Psoas muscle (tissue), 8 donors: ENCODE data around the gene PGM5. TPM values are rescaled to one million over a fixed set of nuclear protein-coding genes. Genes with fewer than 3 reads are reported as not detected.
"Not testable (repeated sequence)": the region's sequence is repeated elsewhere in the genome, so short reads cannot be mapped to it uniquely, and the experiment has no call there.

Source experiments
- ATAC-seq, 4 donors: fragments of 200-7000 bp; cut with Tn5 transposase; one replicate each; pipeline ENCODE4 v1.9.1; 2020; ENCODE audit warnings: moderate library complexity in 3 of 4, mild to moderate bottlenecking in 2 of 4
- DNase-seq, 2 donors: peaks; one replicate each; pipeline ENCODE4 v3.0.0-alpha.2; 2020
- H3K27ac ChIP-seq: fragments of 200-600 bp; one replicate; pipeline ENCODE4 v1.8.0; 2022
- H3K27me3 ChIP-seq, 3 donors: fragments of 200-600 bp in 1 of 3; one replicate each; pipeline versions ENCODE4 v1.6.1 to v1.8.0; 2013 to 2022; ENCODE audit warnings: low read length in 2 of 3, mild to moderate bottlenecking in 2 of 3, moderate library complexity in 1 of 3; ENCODE audit not compliant: insufficient read depth in 3 of 3
- H3K36me3 ChIP-seq, 2 donors: fragments of 200-600 bp in 1 of 2; one replicate each; pipeline versions ENCODE4 v1.6.1 to v1.8.0; 2013 to 2022; ENCODE audit warnings: low read depth in 1 of 2, mild to moderate bottlenecking in 1 of 2, moderate library complexity in 1 of 2; ENCODE audit not compliant: insufficient read depth in 1 of 2
- H3K4me1 ChIP-seq: fragments of 200-600 bp; one replicate; pipeline ENCODE4 v1.8.0; 2022
- H3K4me3 ChIP-seq: fragments of 200-600 bp; one replicate; pipeline ENCODE4 v1.8.0; 2022; ENCODE audit warnings: mild to moderate bottlenecking
- H3K9me3 ChIP-seq: fragments of 200-600 bp; one replicate; pipeline ENCODE4 v1.8.0; 2022
- WGBS, 3 donors: extraction: QIAGEN DNeasy Blood & Tissue Kit; methylation state at CpG; one replicate each; pipeline versions ENCODE4 v1.1.6 to v1.1.7; 2013; 5-methylcytosine and 5-hydroxymethylcytosine counted together
- intact Hi-C, 2 donors: fragments of 100-400 bp; cut with DNase I; formaldehyde crosslinking; loops; one replicate each; pipeline versions ENCODE4 v1.11.0 to v1.14.2; 2022
- polyA plus RNA-seq, 3 donors: library from polyadenylated mRNA; stranded (reverse); fragments of 200-250 nt; gene quantifications; one replicate each; pipeline ENCODE4 v1.2.3, GENCODE V29; 2013
- total RNA-seq, 4 donors: library from RNA; stranded (reverse); fragmentation: NEBNext Ultra II Directional in 2 of 4; extraction: Animal tissue kit (Norgen Biotek cat#: 25700) in 2 of 4; gene quantifications; one replicate each; pipeline versions ENCODE4 v1.2.1 to v1.2.4, GENCODE V29; 2021 to 2023
- TF ChIP-seq, protein P1 (sequence below): fragments of 200-600 bp; IDR thresholded peaks from one replicate; pipeline ENCODE4 v1.8.0; 2022; ENCODE audit warnings: antibody characterized with exemption
- donor health status: healthy with polysubstance abuse.
- donor health status: DM: no; HTN: no; CAD: no; lungs with moderate emphysema.
- donor health status: Bipolar disorder and iron deficiency.
- donor health status: healthy.
- donor health status: DM: yes; HTN: yes; CAD: no.
- donor health status: DM: no; HTN: no; CAD: no.
- donor health status: DM: no; HTN: no; CAD: no.
- donor health status: DM: yes; HTN: yes; CAD: no.

Gene PGM5
- total and polyA plus RNA-seq, 7 donors, result 3.7 to 54.2 (median 15.0) TPM

DNA sequence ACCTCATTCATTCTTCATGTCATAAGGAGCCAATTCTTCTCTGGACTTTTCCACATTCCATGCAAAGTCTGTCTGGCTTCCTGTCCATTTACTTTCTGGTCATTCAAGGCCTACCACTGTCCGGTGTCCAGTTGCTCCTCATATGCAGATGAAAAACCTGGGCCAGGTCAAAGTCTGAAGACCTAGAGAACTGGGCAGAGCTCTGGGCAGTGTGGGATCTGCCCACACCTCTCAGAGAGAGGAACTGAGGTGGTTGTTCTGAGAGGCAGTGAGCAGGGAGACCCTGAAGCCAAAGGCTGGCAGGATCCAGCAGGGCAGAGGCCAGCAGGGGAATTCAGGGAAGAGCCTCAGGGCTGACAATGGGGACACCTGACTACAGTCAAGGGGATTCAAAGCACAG is 58.7 kb downstream of the PGM5 start:
- ATAC-seq, H3K9me3 ChIP-seq, H3K4me3 ChIP-seq, H3K4me1 ChIP-seq, H3K36me3 ChIP-seq, DNase-seq, H3K27ac ChIP-seq, intact Hi-C loops, H3K27me3 ChIP-seq: not testable (repeated sequence)
- WGBS, 3 donors, result 88 to 98% (median 92%) methylated on average over 1 of the region's 1 CpG

DNA sequence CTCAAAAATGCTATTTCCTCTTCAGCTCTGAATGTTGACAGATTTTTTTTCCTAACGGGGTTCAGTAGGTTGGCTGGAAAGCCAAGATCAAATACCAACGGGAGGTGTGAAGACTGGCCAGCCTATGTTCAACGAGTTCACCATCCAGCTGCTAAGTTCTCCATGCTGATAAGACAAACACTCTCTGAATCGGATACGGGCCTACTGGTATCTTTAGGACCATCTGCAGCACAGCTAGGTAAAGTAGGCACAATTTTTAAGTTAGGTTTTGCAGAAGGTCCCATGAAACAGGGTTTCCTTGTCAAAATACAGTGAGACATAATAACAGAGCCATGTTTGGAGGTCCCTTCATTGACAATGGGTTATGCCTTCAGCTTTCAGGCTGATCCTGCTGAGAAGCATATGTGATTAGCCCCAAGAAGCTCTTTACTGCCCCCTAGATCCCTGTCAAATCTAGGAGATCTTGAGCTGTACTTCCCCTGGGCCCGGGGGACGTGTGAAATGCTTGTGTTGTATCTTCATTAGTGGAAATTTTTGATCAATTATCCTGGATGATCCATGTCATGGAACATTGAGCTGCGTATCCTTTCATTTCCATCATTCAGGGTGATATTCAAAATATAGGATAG is 60.6 kb downstream of the PGM5 start:
- Histone ChIP-seq H3K4me1 (no peaks in the 10 kb centered on the region), H3K27me3 (no peaks in the 10 kb centered on the region), H3K9me3 (no peaks in the 10 kb centered on the region), H3K27ac (no peak overlapping the region), H3K4me3 (no peak overlapping the region), H3K36me3 (no peaks in the 10 kb centered on the region)
- DNase-seq, result no peak
- ATAC-seq, result no peak
- 60 to 67% (median 65%) methylated on average over 8 of the region's 8 CpGs for WGBS, 3 donors
- intact Hi-C loops, result no loop called here
- TF ChIP-seq, protein P1, sequence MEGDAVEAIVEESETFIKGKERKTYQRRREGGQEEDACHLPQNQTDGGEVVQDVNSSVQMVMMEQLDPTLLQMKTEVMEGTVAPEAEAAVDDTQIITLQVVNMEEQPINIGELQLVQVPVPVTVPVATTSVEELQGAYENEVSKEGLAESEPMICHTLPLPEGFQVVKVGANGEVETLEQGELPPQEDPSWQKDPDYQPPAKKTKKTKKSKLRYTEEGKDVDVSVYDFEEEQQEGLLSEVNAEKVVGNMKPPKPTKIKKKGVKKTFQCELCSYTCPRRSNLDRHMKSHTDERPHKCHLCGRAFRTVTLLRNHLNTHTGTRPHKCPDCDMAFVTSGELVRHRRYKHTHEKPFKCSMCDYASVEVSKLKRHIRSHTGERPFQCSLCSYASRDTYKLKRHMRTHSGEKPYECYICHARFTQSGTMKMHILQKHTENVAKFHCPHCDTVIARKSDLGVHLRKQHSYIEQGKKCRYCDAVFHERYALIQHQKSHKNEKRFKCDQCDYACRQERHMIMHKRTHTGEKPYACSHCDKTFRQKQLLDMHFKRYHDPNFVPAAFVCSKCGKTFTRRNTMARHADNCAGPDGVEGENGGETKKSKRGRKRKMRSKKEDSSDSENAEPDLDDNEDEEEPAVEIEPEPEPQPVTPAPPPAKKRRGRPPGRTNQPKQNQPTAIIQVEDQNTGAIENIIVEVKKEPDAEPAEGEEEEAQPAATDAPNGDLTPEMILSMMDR, result peak; percentile 8

DNA sequence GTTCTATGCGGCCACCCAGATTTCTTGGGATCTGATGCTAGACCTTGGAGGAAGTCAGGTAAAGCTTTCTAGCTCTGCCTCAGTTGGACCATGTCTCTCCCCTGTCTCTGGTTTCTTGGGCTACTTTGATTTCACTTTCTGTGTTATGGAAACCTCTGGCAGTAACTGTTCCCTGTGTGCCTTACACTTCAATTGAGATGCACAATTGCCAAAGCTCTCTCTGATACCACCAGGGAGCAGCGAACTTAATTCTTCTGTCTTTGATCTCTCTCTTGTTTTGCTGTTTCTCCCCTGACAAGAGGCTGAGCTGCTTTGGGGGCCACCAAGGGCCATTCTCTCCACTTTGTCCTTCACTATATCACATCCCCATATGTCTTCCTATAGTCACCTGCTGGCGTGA is 61.4 kb downstream of the PGM5 start:
- Histone ChIP-seq H3K4me1 (no peaks in the 10 kb centered on the region), H3K27ac (no peak overlapping the region), H3K27me3 (no peaks in the 10 kb centered on the region), H3K4me3 (no peak overlapping the region), H3K36me3 (no peaks in the 10 kb centered on the region), H3K9me3 (no peaks in the 10 kb centered on the region)
- ATAC-seq (peak in 1 of 4 donors; percentile 48), DNase-seq (no peak)
- intact Hi-C loops, result no loop called here
- TF ChIP-seq, protein P1, result no peak
- 93 to 97% (median 96%) methylated on average over 3 of the region's 3 CpGs for WGBS, 3 donors

DNA sequence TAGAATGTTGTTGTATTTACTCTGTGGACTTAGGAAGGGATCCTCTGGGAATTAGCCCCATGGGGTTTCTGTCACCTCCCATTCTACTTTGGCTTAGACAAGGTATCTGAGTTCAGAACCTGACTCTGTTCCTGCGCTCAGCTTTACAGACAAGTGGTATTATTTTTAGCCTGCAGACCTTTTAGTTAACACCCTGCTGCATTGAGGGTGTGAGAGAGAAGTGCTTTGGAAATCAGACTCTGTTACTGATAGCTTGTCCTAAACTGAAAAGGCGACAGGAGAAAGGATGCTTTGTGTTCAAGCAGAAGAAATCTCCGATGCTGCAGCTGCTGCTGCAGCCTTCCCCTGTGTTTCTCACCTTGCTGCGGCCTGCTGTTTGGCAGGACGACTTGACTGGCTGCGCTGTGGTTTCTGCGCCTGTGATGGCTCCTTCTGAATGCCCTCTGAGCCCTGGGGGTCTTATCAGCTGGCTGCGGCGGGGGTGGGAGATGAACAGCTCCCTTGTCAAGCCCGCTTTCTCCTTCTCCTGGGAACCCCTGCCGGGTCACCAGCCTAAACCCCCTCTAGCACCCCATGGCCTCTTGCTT is 61.9 kb downstream of the PGM5 start:
- H3K27me3 ChIP-seq, result no peaks in the 10 kb centered on the region
- H3K4me3 ChIP-seq, result no peak overlapping the region
- H3K4me1 ChIP-seq, result no peaks in the 10 kb centered on the region
- DNase-seq, result no peak
- TF ChIP-seq, protein P1, result no peak
- H3K9me3 ChIP-seq, result no peaks in the 10 kb centered on the region
- ATAC-seq, result peak in 2 of 4 donors; percentile 36 to 71
- H3K27ac ChIP-seq, result no peak overlapping the region
- no peaks in the 10 kb centered on the region for H3K36me3 ChIP-seq
- WGBS, 3 donors, result 49 to 65% (median 54%) methylated on average over 11 of the region's 11 CpGs
- intact Hi-C loops, result no loop called here

DNA sequence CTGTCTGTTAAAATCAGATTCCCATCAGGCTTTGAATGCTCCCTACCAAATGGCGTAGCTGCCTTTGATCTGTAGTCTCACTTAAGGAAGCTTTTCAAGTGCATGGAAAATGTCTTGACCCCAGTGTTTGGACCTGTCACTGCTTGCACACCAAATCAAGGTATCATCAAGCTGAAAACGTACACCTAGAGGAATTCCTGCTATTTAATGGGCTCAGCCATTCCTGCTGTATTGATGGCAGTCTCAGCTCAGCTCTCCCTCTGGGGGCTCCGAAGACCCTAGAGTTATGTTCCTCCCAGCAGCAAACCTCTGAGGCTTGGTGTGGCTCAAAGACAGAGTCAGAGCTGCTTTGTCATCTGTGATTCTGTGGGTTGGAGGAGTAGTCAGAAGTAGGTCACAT is 63.5 kb downstream of the PGM5 start:
- intact Hi-C loops, result no loop called here
- WGBS, 3 donors, result 66 to 74% (median 69%) methylated on average over 3 of the region's 3 CpGs

More for the DNA sequence above, 63.5 kb downstream of the PGM5 start:
- ATAC-seq (no peak), DNase-seq (no peak)
- H3K4me3 ChIP-seq, result no peak overlapping the region
- H3K9me3 ChIP-seq, result no peaks in the 10 kb centered on the region
- no peaks in the 10 kb centered on the region for H3K36me3 ChIP-seq
- TF ChIP-seq, protein P1, result no peak
- H3K4me1 ChIP-seq, result no peaks in the 10 kb centered on the region
- no peaks in the 10 kb centered on the region for H3K27me3 ChIP-seq
- H3K27ac ChIP-seq, result no peak overlapping the region
